ENCODE results near the gene PRKCZ. TPM values are rescaled to one million over a fixed set of nuclear protein-coding genes. Genes with fewer than 3 reads are reported as not detected.

The PRKCZ gene
- total and polyA plus RNA-seq, 2 experiments from 2014 or later: 1.4 to 2.8 TPM

- DNase-seq: no peak
- Histone ChIP-seq H2AFZ (no peak overlapping the region), H4K20me1 (ENCODE audit: insufficient read depth) (no peaks in the 10 kb centered on the region), H3K79me2 (ENCODE audit: insufficient read depth) (no peaks in the 10 kb centered on the region), H3K9ac (no peak overlapping the region), H3K4me2 (ENCODE audit: unreplicated experiment) (no peak overlapping the region), H3K27ac (no peak overlapping the region), H3K4me1 (ENCODE audit: insufficient read depth) (peaks cover 12% of the 10 kb centered on the region), H3K9me2 (ENCODE audit: insufficient read depth) (no peaks in the 10 kb centered on the region), H3K9me3 (ENCODE audit: low read depth) (no peaks in the 10 kb centered on the region), H3K27me3 (replicated peaks; ENCODE audit: insufficient read depth) (no peaks in the 10 kb centered on the region), H3K4me3 (no peak overlapping the region), H3F3A (ENCODE audit: insufficient read depth) (no peaks in the 10 kb centered on the region), H3K36me3 (ENCODE audit: low read depth) (no peaks in the 10 kb centered on the region)
- TF ChIP-seq EZH2phosphoT487 (IDR thresholded peaks at IDR 0.05; ENCODE audit: insufficient read depth, low read depth) (no peak), EZH2 (IDR thresholded peaks at IDR 0.05; ENCODE audit: insufficient read depth, poor library complexity, severe bottlenecking) (no peak)
- in situ Hi-C loops (cut with MboI): no loop called here
- 86 to 87% methylated on average over 26 of the region's 26 CpGs for WGBS, 2 experiments (ENCODE audit: low coverage in 1 of 2, low lambda C conversion rate in 2 of 2, missing lambda C conversion rate in 2 of 2)
Measured at GRCh38 chr1:2086446-2087078, 36.4 kb downstream of the PRKCZ start.

- Histone ChIP-seq H3K9me2 (ENCODE audit: insufficient read depth) (no peaks in the 10 kb centered on the region), H3K4me2 (ENCODE audit: unreplicated experiment) (no peak overlapping the region), H3K9me3 (ENCODE audit: low read depth) (no peaks in the 10 kb centered on the region), H3F3A (ENCODE audit: insufficient read depth) (no peaks in the 10 kb centered on the region), H3K4me3 (no peak overlapping the region), H3K9ac (0 out of 2 replicates have a peak overlapping the region, but pooled peaks have one; percentile 38), H3K79me2 (ENCODE audit: insufficient read depth) (no peaks in the 10 kb centered on the region), H3K36me3 (ENCODE audit: low read depth) (no peaks in the 10 kb centered on the region), H3K27me3 (replicated peaks; ENCODE audit: insufficient read depth) (no peaks in the 10 kb centered on the region), H2AFZ (no peak overlapping the region), H4K20me1 (ENCODE audit: insufficient read depth) (no peaks in the 10 kb centered on the region), H3K27ac (no peak overlapping the region), H3K4me1 (ENCODE audit: insufficient read depth) (peaks cover 12% of the 10 kb centered on the region)
- no peak for DNase-seq
- WGBS, 2 experiments (ENCODE audit: low coverage in 1 of 2, low lambda C conversion rate in 2 of 2, missing lambda C conversion rate in 2 of 2): 44 to 45% methylated on average over 18 to 20 of the region's 21 CpGs
- in situ Hi-C loops (cut with MboI): no loop called here
- no peak for TF ChIP-seq EZH2phosphoT487 (IDR thresholded peaks at IDR 0.05; ENCODE audit: insufficient read depth, low read depth)
- TF ChIP-seq EZH2 (IDR thresholded peaks at IDR 0.05; ENCODE audit: insufficient read depth, poor library complexity, severe bottlenecking): no peak
Measured at GRCh38 chr1:2087766-2088165, 37.6 kb downstream of the PRKCZ start.

- peak overlapping the region; percentile 72 for H3K4me2 ChIP-seq (ENCODE audit: unreplicated experiment)
Measured at GRCh38 chr1:2088458-2088857, 38.2 kb downstream of the PRKCZ start.

GRCh38 chr1:2089051-2089450 is 38.8 kb downstream of the PRKCZ start:
- TF ChIP-seq EZH2 (IDR thresholded peaks at IDR 0.05; ENCODE audit: insufficient read depth, poor library complexity, severe bottlenecking) (no peak), EZH2phosphoT487 (IDR thresholded peaks at IDR 0.05; ENCODE audit: insufficient read depth, low read depth) (no peak)
- Histone ChIP-seq H3K36me3 (ENCODE audit: low read depth) (no peaks in the 10 kb centered on the region), H3F3A (ENCODE audit: insufficient read depth) (no peaks in the 10 kb centered on the region), H3K9ac (peak overlapping the region; percentile 55), H3K4me1 (ENCODE audit: insufficient read depth) (peaks cover 12% of the 10 kb centered on the region), H2AFZ (peak overlapping the region; percentile 53; the same call in 1 of the 2 replicates), H3K79me2 (ENCODE audit: insufficient read depth) (no peaks in the 10 kb centered on the region), H3K27ac (peak overlapping the region; percentile 72), H3K27me3 (replicated peaks; ENCODE audit: insufficient read depth) (no peaks in the 10 kb centered on the region), H3K4me3 (no peak overlapping the region), H3K4me2 (ENCODE audit: unreplicated experiment) (peak overlapping the region; percentile 72), H4K20me1 (ENCODE audit: insufficient read depth) (no peaks in the 10 kb centered on the region), H3K9me3 (ENCODE audit: low read depth) (no peaks in the 10 kb centered on the region), H3K9me2 (ENCODE audit: insufficient read depth) (no peaks in the 10 kb centered on the region)
- 72 to 73% methylated on average over 17 of the region's 17 CpGs for WGBS, 2 experiments (ENCODE audit: low coverage in 1 of 2, low lambda C conversion rate in 2 of 2, missing lambda C conversion rate in 2 of 2)
- in situ Hi-C loops (cut with MboI): no loop called here
- DNase-seq: no peak

More at GRCh38 chr1:2088458-2088857, 38.2 kb downstream of the PRKCZ start:
- Histone ChIP-seq H3K9ac (peak overlapping the region; percentile 55), H3K27ac (peak overlapping the region; percentile 72), H3K4me3 (peak overlapping the region; percentile 29; the same call in 1 of the 2 replicates), H3F3A (ENCODE audit: insufficient read depth) (no peaks in the 10 kb centered on the region), H2AFZ (peak overlapping the region; percentile 53; the same call in 1 of the 2 replicates), H3K9me3 (ENCODE audit: low read depth) (no peaks in the 10 kb centered on the region), H3K27me3 (replicated peaks; ENCODE audit: insufficient read depth) (no peaks in the 10 kb centered on the region), H3K9me2 (ENCODE audit: insufficient read depth) (no peaks in the 10 kb centered on the region), H3K79me2 (ENCODE audit: insufficient read depth) (no peaks in the 10 kb centered on the region), H4K20me1 (ENCODE audit: insufficient read depth) (no peaks in the 10 kb centered on the region), H3K36me3 (ENCODE audit: low read depth) (no peaks in the 10 kb centered on the region), H3K4me1 (ENCODE audit: insufficient read depth) (peaks cover 12% of the 10 kb centered on the region)
- in situ Hi-C loops (cut with MboI): no loop called here
- WGBS, 2 experiments (ENCODE audit: low coverage in 1 of 2, low lambda C conversion rate in 2 of 2, missing lambda C conversion rate in 2 of 2): 19 to 28% methylated on average over 16 of the region's 16 CpGs
- no peak for TF ChIP-seq EZH2 (IDR thresholded peaks at IDR 0.05; ENCODE audit: insufficient read depth, poor library complexity, severe bottlenecking)
- no peak for TF ChIP-seq EZH2phosphoT487 (IDR thresholded peaks at IDR 0.05; ENCODE audit: insufficient read depth, low read depth)
- DNase-seq: peak; percentile 92

All from GM23248 (cell line).